GM21576 (cell line): ENCODE results near the gene MAT1A.

ENCODE experiments used
- ATAC-seq: cut with Tn5 transposase; IDR thresholded peaks from one replicate; pipeline ENCODE4 v1.9.1; 2021; ENCODE audit warnings: mild to moderate bottlenecking, moderate library complexity; ENCODE audit not compliant: unreplicated experiment

Gene MAT1A

DNA sequence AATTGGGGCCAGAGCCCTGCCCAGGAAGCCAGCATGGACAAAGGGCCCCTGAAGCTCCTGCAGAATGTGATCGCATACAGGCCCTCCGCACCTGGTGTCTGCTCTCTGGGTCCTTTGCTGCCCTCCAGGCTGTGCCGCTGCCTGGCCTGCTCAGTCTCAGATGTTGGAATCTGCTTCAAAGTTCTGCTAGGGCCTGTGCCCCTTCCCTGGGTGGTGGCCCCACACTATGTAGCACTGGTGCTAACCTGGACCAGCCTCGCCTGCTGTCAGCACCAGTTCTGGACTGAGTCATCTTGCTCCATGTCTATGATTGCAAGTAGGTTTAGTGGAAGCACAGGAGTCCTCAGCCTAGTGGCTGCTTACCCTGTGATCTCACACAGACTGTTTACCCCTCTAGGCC, 6.3 kb downstream of the MAT1A start:
- ATAC-seq: no peak

DNA sequence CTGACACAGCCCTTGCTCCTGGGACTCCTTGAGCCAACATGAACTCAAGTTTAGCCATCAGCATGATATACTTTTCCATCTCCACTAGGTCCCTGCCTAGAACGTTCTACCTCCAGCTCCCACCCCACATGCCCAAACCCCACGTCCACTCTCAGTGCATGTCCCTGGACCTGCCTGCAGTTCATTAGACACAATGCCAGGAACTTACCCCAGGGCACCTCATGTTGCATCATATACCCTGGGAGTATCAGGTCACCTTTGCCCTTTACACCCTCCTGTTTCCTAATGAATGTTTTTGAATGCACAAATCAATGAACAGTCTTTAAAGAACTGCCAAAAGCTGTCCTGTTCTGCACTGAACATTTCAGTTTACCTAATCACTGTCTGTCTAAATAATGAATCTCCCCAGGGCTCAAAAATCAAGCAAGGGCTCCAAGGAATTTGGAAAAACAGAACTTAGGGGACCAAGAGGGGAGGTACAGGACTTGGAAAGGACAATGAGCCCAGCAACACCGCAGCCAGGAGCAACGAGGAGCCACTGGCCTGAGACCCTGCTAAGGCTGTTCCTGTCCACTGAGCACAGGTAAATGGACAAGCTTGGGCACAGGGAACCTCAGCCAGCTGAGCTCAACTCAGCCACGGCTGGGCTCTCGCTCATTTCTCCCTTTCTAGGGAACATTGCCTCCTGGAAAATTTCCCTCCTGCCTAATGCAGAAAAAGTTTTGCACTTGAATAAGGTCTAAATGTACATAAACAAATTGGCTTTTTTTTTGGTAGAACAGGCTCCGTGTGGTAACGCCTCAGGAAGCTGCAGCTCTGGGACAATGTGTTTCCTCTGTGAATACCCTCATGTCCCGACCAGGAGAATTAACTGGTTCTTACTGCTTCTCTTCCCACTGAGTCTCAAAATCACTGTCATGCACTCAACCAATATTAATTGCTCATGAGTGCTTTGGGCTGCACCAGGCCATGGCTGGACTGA, 7.4 kb downstream of the MAT1A start:
- ATAC-seq: no peak

DNA sequence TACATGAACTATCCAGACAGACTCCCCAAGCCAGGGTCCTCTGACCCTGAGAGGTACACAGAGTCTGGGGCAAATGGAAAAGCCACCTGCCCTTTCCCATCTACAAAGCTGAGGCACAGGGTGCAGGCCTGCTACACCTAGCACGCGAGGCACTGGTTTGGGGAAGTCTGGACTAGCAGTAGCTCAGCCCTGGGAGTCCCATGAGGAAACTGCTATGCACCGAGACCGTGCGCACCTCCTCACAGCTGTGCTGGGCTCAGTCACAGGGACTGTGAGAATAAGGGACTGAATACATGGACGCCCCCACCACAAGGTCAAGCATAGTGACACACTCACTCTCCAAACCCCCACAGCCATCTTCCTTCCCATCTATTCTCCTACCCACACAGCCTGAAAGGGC, 8.2 kb downstream of the MAT1A start:
- ATAC-seq: no peak

DNA sequence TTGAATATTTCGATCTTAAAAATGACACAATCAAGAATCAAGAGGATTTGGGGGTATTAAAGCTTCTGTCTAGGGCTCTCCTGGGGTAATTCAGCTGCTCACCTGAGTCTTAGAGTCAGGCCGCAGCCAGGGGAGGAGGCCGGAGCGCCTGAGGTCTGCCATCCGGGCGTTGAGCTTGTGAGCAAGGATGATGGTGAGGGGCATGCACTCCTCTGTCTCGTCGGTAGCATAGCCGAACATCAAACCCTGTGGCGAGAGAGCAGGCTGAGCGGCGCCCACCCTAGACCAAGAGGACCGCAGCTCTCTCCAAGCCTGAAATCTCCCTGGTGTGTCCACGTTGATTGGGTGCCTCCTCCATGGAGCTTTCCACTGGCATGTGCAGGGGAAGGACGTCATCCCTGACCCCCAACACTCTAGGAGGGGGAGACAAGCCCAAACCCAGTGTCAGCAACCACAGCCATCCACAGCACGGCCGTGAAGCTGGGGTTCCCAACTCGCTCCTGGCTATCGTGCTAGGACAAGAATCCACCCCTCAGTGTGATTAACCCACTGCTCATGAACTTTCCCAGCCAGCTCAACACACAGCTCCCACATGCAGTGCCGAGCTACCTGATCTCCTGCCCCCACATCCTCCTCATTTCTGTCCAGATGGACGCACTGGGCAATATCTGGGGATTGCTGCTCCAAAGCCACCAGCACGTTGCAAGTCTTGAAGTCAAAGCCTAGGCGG, 9.2 kb downstream of the MAT1A start:
- no peak for ATAC-seq

DNA sequence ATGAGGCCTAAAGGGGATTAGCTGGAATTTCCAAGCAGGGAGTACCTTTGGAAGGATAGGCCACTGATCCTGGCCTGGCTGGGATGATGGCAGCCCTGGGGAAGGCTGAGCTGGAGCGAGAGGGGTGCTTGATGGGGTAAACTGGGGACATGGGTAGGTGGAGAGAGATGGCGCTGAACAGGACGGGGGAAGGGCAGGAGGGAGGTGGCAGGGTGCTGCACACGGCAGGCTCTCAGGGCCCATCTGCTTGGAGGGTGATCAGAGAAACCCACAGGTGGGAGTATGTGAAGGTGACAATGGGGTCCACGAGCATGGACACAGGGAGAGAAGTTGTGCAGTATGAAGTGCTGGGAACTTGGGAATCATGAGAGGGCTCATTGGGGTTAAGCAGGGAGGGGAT, 10.3 kb downstream of the MAT1A start:
- no peak for ATAC-seq

DNA sequence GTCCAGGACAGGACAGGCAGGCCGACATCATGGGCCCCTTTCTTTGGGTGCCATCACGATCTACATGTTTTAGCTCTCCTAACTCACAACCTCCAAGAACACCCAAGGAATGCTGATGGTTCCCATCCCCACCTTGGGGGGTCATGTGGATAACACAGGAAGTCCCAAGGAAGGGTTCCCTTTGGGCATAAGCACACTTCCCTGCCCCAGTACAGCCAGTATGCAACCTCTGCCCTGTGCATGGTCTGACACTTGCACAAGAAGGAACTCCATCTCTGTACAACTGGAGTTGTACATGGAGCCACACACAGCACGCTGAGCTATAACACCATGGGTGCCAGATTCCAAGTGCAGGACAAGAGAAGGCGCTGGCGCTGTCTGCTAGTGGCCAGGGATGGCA, 11.0 kb downstream of the MAT1A start:
- ATAC-seq: no peak

DNA sequence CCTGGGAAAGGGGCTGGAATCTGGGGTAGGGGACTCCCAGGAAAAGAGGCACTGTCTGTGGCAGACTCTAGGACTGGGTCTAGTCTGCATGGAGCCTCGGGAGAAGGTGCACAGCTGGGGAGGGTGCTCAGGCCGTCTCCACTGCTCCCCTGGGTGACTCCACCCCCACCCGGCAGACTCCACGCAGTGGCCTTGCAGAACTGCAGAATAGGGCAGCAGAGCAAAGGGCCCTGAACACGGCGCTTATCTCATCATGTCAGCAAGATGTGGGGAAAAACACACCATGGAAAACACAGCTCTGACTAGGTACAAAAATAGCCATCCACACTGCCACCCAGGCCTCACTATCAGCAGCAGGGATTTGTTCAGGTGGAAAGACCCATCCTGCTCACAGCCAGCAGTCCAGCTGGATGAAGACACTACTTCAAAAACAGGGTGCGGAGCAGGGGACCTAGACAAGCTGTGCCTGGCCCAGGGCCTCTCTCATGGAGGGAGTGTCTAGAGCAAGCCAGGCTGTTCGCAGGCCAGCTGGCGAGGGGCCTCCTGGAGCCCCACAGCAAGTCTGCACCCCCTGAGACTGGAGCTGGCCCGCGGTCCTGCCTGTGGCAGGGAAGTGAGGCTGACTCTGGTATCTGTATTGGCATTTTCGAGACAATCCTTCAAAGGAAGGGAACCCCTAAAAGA, 11.7 kb downstream of the MAT1A start:
- ATAC-seq: no peak

DNA sequence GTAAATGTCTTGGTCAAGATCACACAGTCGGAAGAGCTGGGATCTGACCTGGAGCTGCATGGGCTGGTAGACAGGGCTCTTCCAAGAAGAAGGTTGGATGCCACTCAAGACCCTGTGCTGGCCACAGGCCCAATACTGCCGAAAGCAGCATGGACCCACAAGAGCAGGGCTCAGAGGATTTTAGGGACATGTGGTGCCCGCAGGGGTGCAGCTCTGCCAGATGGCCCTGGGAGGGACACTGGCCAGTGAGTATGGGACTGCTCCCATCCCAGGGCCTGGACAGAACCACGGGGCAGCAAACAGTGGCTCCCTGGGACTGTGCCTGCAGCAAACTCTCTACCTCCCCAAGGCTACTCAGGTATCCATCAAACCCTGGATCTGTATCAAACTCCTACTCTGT, 12.4 kb downstream of the MAT1A start:
- no peak for ATAC-seq

DNA sequence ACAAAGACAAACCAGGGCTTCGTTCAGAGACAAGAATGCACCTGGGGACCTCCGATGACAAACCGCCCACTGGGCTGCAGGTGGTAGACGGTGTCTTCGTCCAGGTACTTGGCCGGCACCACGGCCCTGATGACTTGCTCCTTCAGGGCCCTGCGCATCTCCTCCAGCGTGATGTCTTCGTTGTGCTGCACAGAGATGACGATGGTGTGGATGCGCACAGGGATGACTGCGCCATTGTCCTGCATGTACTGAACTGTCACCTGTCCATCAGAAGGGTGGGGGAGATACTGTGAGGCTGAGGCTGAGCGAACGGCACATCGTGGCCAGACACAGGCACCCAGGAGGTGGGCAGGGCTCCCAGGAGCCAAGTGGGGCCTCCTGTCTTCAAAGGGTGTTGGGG, 13.1 kb downstream of the MAT1A start:
- no peak for ATAC-seq

DNA sequence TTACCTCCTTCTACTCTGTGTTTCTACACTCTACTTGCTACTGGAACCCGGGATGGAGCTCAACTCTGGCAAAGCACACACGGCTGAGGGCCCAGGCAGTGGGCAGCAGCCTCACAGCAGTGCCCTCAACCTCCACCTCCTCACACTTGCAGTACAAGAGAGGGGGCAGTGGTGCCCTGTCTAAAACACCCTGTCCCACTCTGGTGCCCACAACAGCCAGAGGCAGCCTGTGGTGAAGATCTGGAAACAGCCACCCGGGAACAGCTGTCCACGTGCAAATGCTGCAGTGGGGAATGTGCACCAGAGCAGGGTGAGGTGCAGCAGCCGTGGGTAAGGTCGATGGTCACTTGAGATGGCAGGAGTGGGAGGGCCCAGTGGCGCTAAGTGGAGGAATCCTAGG, 13.7 kb downstream of the MAT1A start:
- ATAC-seq: no peak

DNA sequence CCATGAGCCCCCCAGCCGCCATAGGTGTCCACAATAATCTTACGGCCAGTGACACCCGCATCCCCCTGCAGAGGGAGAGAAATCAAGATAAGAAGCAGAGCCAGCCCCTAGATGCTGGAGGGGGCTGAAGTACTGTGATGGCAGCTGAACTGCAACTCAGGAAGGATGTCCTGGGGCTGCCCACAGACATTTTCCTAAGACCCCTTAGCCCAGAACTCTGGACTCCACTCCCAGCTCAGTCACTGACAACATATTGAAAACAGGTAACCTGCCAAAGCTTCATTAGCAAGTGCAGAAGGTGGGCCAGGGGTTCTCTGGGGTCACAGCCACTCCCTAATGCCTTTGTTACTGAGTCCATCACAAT, 14.3 kb downstream of the MAT1A start:
- ATAC-seq: no peak

DNA sequence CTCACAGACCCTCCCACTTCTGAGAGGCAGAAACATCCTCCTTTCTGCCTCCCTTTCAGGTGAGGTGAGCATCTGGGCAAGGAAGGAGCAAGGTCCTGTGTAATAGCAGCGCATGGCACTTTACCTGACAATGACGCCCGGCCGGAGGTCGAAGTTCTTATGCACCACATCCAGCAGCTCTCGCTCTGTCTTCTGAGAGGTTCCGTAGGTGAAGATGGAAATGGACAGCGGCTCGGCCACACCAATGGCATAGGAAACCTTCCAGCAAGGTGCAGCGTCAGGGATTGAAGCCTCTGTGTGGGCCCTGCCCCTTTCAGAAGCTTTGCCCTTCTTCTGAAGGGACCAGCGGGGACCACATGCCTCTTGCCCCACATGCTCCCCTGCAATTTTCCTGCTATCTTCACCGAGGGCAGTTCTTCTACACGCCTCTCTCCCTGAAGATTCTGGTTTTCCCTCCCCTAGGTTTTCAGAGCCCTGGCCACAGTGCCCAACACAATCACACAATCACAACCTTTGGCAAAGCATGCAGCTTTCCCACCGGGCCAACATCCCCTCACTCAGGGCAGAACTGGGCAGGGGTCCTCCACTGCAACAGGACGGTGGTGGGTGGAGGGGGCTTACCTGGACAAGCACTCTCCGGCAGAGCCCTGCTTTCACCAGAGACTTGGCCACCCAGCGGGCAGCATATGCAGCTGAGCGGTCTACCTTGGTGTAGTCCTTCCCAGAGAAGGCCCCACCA, 14.9 kb downstream of the MAT1A start:
- no peak for ATAC-seq

DNA sequence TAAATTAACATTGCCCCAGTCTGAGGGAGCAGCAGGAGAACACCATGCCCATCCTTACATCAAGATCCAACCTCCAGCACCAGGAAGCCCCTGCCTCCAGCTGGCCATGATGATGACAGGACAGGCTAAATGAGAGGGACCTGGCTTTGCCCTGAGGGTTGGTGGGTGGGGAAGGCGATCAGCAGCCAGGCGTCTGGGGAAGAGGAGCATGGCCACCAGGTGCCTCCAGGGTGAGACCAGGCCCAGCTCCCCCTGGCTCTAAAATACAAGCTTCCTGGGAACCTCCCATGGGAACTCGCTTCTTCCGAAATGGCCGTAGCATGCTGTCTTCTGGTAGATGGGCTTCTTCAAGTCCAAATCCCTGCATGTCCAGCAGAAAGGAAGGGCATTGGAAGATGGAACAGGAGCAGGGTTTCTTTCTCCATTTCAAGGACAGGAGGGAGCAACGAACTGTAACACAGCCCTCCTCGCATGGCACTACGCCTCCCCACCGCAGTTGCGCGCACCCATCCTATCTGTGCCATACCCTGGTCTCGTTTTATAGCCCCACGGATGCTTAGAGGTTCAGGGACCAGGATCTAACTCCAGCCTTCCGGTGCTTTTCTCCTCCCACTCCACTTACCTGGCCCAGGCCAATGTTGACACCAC, 15.8 kb downstream of the MAT1A start:
- no peak for ATAC-seq

DNA sequence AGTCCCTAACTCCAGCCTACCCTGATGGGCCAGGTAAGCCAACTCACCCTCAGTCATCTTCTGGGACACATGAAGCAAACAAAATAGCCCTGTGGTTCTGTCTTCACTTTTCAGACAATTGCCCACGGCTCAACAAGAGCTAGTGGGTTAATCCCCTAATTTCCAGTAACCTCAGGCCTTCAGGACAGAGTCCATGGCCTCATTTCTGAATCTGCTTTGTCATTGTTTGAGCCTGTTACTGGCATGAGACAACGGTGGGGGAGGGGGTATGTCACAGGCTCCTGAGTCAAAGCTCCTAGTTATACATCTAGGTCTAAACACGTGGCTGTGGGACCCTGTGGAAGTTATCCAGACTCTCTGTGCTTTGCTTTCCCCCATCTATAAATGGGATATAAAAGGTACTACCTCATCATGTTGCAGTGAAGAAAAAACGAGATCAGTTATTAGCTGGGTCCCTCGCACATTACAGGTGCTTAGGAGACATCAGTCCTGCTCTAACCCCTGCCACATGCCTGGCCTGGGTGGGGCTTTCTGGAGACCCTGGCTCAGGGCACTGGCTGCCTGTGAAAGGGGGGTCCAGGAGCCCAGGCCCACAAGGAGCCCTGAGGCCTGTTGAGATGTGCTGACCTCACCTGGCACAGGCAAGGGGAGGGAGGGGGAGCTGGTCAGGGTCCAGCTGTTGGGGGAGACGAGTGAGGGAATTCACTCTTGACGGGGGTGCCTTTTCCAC, 16.5 kb downstream of the MAT1A start:
- no peak for ATAC-seq

DNA sequence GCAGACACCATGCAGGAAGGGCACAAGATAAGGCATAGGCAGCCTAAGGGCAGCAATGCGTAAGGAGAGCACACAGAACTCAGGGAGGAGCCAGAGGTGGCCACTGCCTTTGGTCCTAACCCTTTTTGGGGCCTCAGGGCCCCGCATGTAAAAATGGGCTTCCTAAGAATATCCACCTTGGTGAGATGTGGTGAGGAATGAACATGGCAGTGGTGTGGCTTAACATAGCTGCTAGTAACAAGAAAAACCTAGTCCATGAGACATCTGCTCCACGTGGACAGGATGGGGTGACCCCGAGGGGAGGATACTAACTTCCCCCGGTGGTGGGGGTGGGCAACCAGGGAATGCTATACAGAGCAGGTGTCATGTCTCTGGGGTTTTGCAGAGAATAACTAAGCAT, 18.0 kb downstream of the MAT1A start:
- ATAC-seq: no peak

DNA sequence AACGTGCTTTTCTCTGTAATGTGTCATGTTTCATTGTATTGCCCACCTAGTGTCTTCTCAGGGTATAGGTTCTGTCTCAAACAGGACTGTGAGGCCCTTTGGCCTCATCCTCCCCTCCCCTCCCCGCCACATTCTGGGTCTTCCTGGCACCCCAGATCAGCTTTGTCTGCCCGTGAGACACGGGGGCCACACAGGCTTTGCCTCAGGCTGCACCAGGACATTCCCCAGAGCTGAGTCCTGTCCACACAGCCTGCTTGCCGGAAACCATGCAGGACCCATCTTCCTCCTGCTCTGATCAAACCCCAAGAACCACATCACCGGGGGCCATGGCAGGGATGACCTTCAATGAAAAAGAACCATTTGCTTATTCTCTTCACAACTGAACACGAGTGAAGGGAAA, 18.6 kb downstream of the MAT1A start:
- no peak for ATAC-seq

DNA sequence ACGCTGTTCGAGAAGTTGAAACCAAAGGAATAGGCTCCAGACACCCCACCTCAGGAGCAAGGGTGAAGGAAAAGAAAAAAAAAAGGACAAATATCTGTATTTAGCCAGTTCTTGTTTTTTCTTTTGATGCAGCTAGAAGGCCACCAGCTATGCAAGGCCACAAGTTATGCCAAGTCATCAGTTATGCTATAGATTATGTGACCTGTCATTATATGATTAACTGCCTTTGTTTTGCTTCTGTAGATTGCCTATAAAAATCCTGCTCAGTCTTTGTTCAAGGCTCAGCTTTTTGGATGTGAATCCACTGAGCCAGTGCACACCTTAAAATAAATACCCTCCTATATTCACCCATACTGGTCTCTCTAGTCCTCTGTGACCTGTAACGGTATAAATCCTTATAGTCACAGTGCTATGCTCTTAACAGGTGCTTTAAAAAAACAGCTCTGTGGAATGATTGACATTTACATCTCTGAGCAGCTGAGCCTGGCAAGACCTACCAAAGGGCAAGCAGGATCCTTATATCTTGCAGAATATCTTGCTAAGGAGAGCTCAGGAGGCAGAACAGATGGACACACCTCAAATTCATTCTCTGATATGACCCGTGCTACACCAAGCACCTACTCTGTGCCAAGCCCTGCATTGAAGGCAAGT, 20.4 kb downstream of the MAT1A start:
- no peak for ATAC-seq

DNA sequence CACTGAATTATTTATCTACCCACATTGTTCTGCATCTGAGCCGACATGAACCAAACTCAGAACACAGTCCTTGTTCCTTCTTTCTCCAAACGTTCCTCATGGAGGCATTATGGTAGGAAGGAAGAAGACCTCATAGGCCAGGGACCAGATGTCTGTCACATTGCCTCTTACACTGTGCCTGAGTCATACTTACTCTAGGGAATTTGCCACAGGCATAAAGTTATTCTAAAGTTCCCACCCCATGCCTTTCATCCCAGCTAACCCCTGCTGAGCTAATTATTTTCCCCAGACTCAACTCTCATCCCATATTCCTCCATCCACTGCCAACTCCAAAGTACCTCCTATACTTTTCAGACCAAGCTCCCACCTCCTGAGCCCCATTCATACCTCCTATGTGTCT, 21.2 kb downstream of the MAT1A start:
- no peak for ATAC-seq

DNA sequence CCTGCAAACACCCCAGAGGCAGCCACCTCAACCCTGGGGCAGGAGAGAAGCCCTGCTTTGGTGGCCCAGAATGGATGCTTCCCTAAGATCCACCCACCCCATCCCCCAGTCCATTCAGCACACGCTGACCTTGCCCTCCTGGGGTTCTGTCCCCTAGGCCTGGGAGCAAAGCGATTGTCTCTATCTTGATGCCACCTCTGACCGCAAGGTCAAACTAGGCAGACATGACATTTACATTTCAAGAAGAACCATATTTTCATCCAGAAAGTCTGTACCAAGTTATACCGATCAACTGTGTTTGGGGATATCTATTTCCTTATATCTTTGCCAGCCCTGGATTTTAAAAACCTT, 23.0 kb downstream of the MAT1A start:
- ATAC-seq: no peak
